ENCODE results near the gene ANKRD61.
"Not testable (repeated sequence)": the region's sequence is repeated elsewhere in the genome, so short reads cannot be mapped to it uniquely, and the experiment has no call there.

The ANKRD61 gene

GRCh38 chr7:6031567-6031966, 391 bp downstream of the ANKRD61 start:
- H3K36me3 ChIP-seq (ENCODE audit: control insufficient read depth in 1 of 2, insufficient read depth in 2 of 2, low read length in 2 of 2), result peaks cover 42 to 67% of the 10 kb centered on the region in 2 donors
- H3K4me3 ChIP-seq (ENCODE audit: low read depth in 1 of 2, low read length in 2 of 2), result no peak overlapping the region
- H3K27ac ChIP-seq (ENCODE audit: low read depth, low read length), result no peak overlapping the region
- no peak overlapping the region for H3K9ac ChIP-seq (ENCODE audit: low read depth in 1 of 2, low read length in 2 of 2)
- H3K9me3 ChIP-seq (ENCODE audit: control insufficient read depth in 1 of 2, low read length in 2 of 2), result no peaks in the 10 kb centered on the region
- peaks cover 0 to 2% of the 10 kb centered on the region in 2 donors for H3K4me1 ChIP-seq (ENCODE audit: control insufficient read depth in 1 of 2, insufficient read depth in 2 of 2, low read length in 2 of 2)
- no peaks in the 10 kb centered on the region for H3K27me3 ChIP-seq (ENCODE audit: control insufficient read depth in 1 of 2, insufficient read depth in 2 of 2, low read length in 2 of 2)

- Histone ChIP-seq H3K4me1 (ENCODE audit: control insufficient read depth in 1 of 2, insufficient read depth in 2 of 2, low read length in 2 of 2) (no peaks in the 10 kb centered on the region), H3K9ac (ENCODE audit: low read depth in 1 of 2, low read length in 2 of 2) (no peak overlapping the region), H3K9me3 (ENCODE audit: control insufficient read depth in 1 of 2, low read length in 2 of 2) (no peaks in the 10 kb centered on the region), H3K36me3 (ENCODE audit: control insufficient read depth in 1 of 2, insufficient read depth in 2 of 2, low read length in 2 of 2) (peaks cover 37 to 67% of the 10 kb centered on the region in 2 donors), H3K27me3 (ENCODE audit: control insufficient read depth in 1 of 2, insufficient read depth in 2 of 2, low read length in 2 of 2) (no peaks in the 10 kb centered on the region), H3K27ac (ENCODE audit: low read depth, low read length) (no peak overlapping the region), H3K4me3 (ENCODE audit: low read depth in 1 of 2, low read length in 2 of 2) (no peak overlapping the region)
Observed at GRCh38 chr7:6032167-6032566, 991 bp downstream of the ANKRD61 start.

- H3K27me3 ChIP-seq (ENCODE audit: control insufficient read depth in 1 of 2, insufficient read depth in 2 of 2, low read length in 2 of 2), result no peaks in the 10 kb centered on the region
- no peaks in the 10 kb centered on the region for H3K9me3 ChIP-seq (ENCODE audit: control insufficient read depth in 1 of 2, low read length in 2 of 2)
- H3K4me1 ChIP-seq (ENCODE audit: control insufficient read depth in 1 of 2, insufficient read depth in 2 of 2, low read length in 2 of 2), result no peaks in the 10 kb centered on the region
- H3K9ac ChIP-seq (ENCODE audit: low read depth in 1 of 2, low read length in 2 of 2), result no peak overlapping the region
- H3K36me3 ChIP-seq (ENCODE audit: control insufficient read depth in 1 of 2, insufficient read depth in 2 of 2, low read length in 2 of 2), result peaks cover 34 to 68% of the 10 kb centered on the region in 2 donors
- no peak overlapping the region for H3K27ac ChIP-seq (ENCODE audit: low read depth, low read length)
- H3K4me3 ChIP-seq (ENCODE audit: low read depth in 1 of 2, low read length in 2 of 2), result no peak overlapping the region
Observed at GRCh38 chr7:6032641-6033040, 1.5 kb downstream of the ANKRD61 start.

GRCh38 chr7:6035165-6035564, 4.0 kb downstream of the ANKRD61 start:
- Histone ChIP-seq H3K36me3 (ENCODE audit: control insufficient read depth in 1 of 2, insufficient read depth in 2 of 2, low read length in 2 of 2) (peaks cover 30 to 76% of the 10 kb centered on the region in 2 donors), H3K4me3 (ENCODE audit: low read depth in 1 of 2, low read length in 2 of 2) (no peak overlapping the region), H3K27me3 (ENCODE audit: control insufficient read depth in 1 of 2, insufficient read depth in 2 of 2, low read length in 2 of 2) (no peaks in the 10 kb centered on the region), H3K27ac (ENCODE audit: low read depth, low read length) (no peak overlapping the region), H3K9ac (ENCODE audit: low read depth in 1 of 2, low read length in 2 of 2) (no peak overlapping the region), H3K4me1 (ENCODE audit: control insufficient read depth in 1 of 2, insufficient read depth in 2 of 2, low read length in 2 of 2) (no peaks in the 10 kb centered on the region), H3K9me3 (ENCODE audit: control insufficient read depth in 1 of 2, low read length in 2 of 2) (no peaks in the 10 kb centered on the region)

GRCh38 chr7:6035686-6036085, 4.5 kb downstream of the ANKRD61 start:
- Histone ChIP-seq H3K9ac (ENCODE audit: low read depth in 1 of 2, low read length in 2 of 2) (no peak overlapping the region), H3K27ac (ENCODE audit: low read depth, low read length) (no peak overlapping the region), H3K9me3 (ENCODE audit: control insufficient read depth in 1 of 2, low read length in 2 of 2) (no peaks in the 10 kb centered on the region), H3K4me3 (ENCODE audit: low read depth in 1 of 2, low read length in 2 of 2) (no peak overlapping the region), H3K27me3 (ENCODE audit: control insufficient read depth in 1 of 2, insufficient read depth in 2 of 2, low read length in 2 of 2) (no peaks in the 10 kb centered on the region), H3K4me1 (ENCODE audit: control insufficient read depth in 1 of 2, insufficient read depth in 2 of 2, low read length in 2 of 2) (no peaks in the 10 kb centered on the region), H3K36me3 (ENCODE audit: control insufficient read depth in 1 of 2, insufficient read depth in 2 of 2, low read length in 2 of 2) (peaks cover 34 to 81% of the 10 kb centered on the region in 2 donors)

- Histone ChIP-seq H3K4me1 (ENCODE audit: control insufficient read depth in 1 of 2, insufficient read depth in 2 of 2, low read length in 2 of 2) (no peaks in the 10 kb centered on the region), H3K27ac (ENCODE audit: low read depth, low read length) (no peak overlapping the region), H3K27me3 (ENCODE audit: control insufficient read depth in 1 of 2, insufficient read depth in 2 of 2, low read length in 2 of 2) (no peaks in the 10 kb centered on the region), H3K4me3 (ENCODE audit: low read depth in 1 of 2, low read length in 2 of 2) (no peak overlapping the region), H3K36me3 (ENCODE audit: control insufficient read depth in 1 of 2, insufficient read depth in 2 of 2, low read length in 2 of 2) (peaks cover 16 to 49% of the 10 kb centered on the region in 2 donors), H3K9me3 (ENCODE audit: control insufficient read depth in 1 of 2, low read length in 2 of 2) (no peaks in the 10 kb centered on the region), H3K9ac (ENCODE audit: low read depth in 1 of 2, low read length in 2 of 2) (no peak overlapping the region)
Observed at GRCh38 chr7:6049780-6050179, 18.6 kb downstream of the ANKRD61 start.

GRCh38 chr7:6051185-6051584, 20.0 kb downstream of the ANKRD61 start:
- H3K27me3 ChIP-seq (ENCODE audit: control insufficient read depth in 1 of 2, insufficient read depth in 2 of 2, low read length in 2 of 2); H3K4me3 ChIP-seq (ENCODE audit: low read depth in 1 of 2, low read length in 2 of 2); H3K4me1 ChIP-seq (ENCODE audit: control insufficient read depth in 1 of 2, insufficient read depth in 2 of 2, low read length in 2 of 2); H3K27ac ChIP-seq (ENCODE audit: low read depth, low read length); H3K9ac ChIP-seq (ENCODE audit: low read depth in 1 of 2, low read length in 2 of 2); H3K9me3 ChIP-seq (ENCODE audit: control insufficient read depth in 1 of 2, low read length in 2 of 2): not testable (repeated sequence)
- H3K36me3 ChIP-seq (ENCODE audit: control insufficient read depth in 1 of 2, insufficient read depth in 2 of 2, low read length in 2 of 2), result peaks cover 13 to 40% of the 10 kb centered on the region in 2 donors

GRCh38 chr7:6056616-6057015, 25.4 kb downstream of the ANKRD61 start:
- no peak overlapping the region for H3K9ac ChIP-seq (ENCODE audit: low read depth in 1 of 2, low read length in 2 of 2)

GRCh38 chr7:6057316-6058129, 26.3 kb downstream of the ANKRD61 start:
- Histone ChIP-seq H3K4me1 (ENCODE audit: control insufficient read depth in 1 of 2, insufficient read depth in 2 of 2, low read length in 2 of 2) (peaks cover 4 to 12% of the 10 kb centered on the region in 2 donors), H3K9ac (ENCODE audit: low read depth in 1 of 2, low read length in 2 of 2) (peak overlapping the region; percentile 43 to 92), H3K4me3 (ENCODE audit: low read depth in 1 of 2, low read length in 2 of 2) (peak overlapping the region; percentile 65 to 86), H3K36me3 (ENCODE audit: control insufficient read depth in 1 of 2, insufficient read depth in 2 of 2, low read length in 2 of 2) (peaks cover 0 to 10% of the 10 kb centered on the region in 2 donors), H3K9me3 (ENCODE audit: control insufficient read depth in 1 of 2, low read length in 2 of 2) (no peaks in the 10 kb centered on the region), H3K27ac (ENCODE audit: low read depth, low read length) (no peak overlapping the region), H3K27me3 (ENCODE audit: control insufficient read depth in 1 of 2, insufficient read depth in 2 of 2, low read length in 2 of 2) (no peaks in the 10 kb centered on the region)

More at GRCh38 chr7:6056616-6057015, 25.4 kb downstream of the ANKRD61 start:
- peaks cover 4 to 12% of the 10 kb centered on the region in 2 donors for H3K4me1 ChIP-seq (ENCODE audit: control insufficient read depth in 1 of 2, insufficient read depth in 2 of 2, low read length in 2 of 2)
- H3K4me3 ChIP-seq (ENCODE audit: low read depth in 1 of 2, low read length in 2 of 2), result peak overlapping the region in 1 of 2 donors; percentile 28
- no peaks in the 10 kb centered on the region for H3K27me3 ChIP-seq (ENCODE audit: control insufficient read depth in 1 of 2, insufficient read depth in 2 of 2, low read length in 2 of 2)
- no peak overlapping the region for H3K27ac ChIP-seq (ENCODE audit: low read depth, low read length)
- H3K9me3 ChIP-seq (ENCODE audit: control insufficient read depth in 1 of 2, low read length in 2 of 2), result no peaks in the 10 kb centered on the region
- H3K36me3 ChIP-seq (ENCODE audit: control insufficient read depth in 1 of 2, insufficient read depth in 2 of 2, low read length in 2 of 2), result peaks cover 0 to 10% of the 10 kb centered on the region in 2 donors

- H3K27me3 ChIP-seq (ENCODE audit: control insufficient read depth in 1 of 2, insufficient read depth in 2 of 2, low read length in 2 of 2); H3K27ac ChIP-seq (ENCODE audit: low read depth, low read length); H3K4me3 ChIP-seq (ENCODE audit: low read depth in 1 of 2, low read length in 2 of 2); H3K9ac ChIP-seq (ENCODE audit: low read depth in 1 of 2, low read length in 2 of 2); H3K9me3 ChIP-seq (ENCODE audit: control insufficient read depth in 1 of 2, low read length in 2 of 2); H3K36me3 ChIP-seq (ENCODE audit: control insufficient read depth in 1 of 2, insufficient read depth in 2 of 2, low read length in 2 of 2): not testable (repeated sequence)
- H3K4me1 ChIP-seq (ENCODE audit: control insufficient read depth in 1 of 2, insufficient read depth in 2 of 2, low read length in 2 of 2), result peaks cover 4 to 12% of the 10 kb centered on the region in 2 donors
Observed at GRCh38 chr7:6059941-6060340, 28.8 kb downstream of the ANKRD61 start.
